Ishikawa (cell line): Measurements from ENCODE around the gene BET1L.

ENCODE experiments used
- CEBPB ChIP-seq: IDR thresholded peaks from 2 replicates; pipeline ENCODE4 v1.6.1; 2012
- CREB1 ChIP-seq: IDR thresholded peaks from 2 replicates; pipeline ENCODE4 v1.6.1; 2012; ENCODE audit warnings: low read depth
- EGR1 ChIP-seq: IDR thresholded peaks from 2 replicates; pipeline ENCODE4 v1.6.1; 2012
- EP300 ChIP-seq: IDR thresholded peaks from 2 replicates; pipeline ENCODE4 v1.6.1; 2012; ENCODE audit warnings: borderline replicate concordance
- FOXM1 ChIP-seq: IDR thresholded peaks from 2 replicates; pipeline ENCODE4 v1.6.1; 2012; ENCODE audit warnings: low read depth, borderline replicate concordance
- NFIC ChIP-seq: IDR thresholded peaks from 2 replicates; pipeline ENCODE4 v1.6.1; 2012
- RAD21 ChIP-seq: IDR thresholded peaks from 2 replicates; pipeline ENCODE4 v1.6.1; 2012; ENCODE audit warnings: low read depth
- TAF1 ChIP-seq: IDR thresholded peaks from 2 replicates; pipeline ENCODE4 v1.6.1; 2012; ENCODE audit warnings: low read depth, mild to moderate bottlenecking
- TCF12 ChIP-seq: IDR thresholded peaks from 2 replicates; pipeline ENCODE4 v1.6.1; 2012; ENCODE audit warnings: low read depth
- TEAD4 ChIP-seq: IDR thresholded peaks from 2 replicates; pipeline ENCODE4 v1.6.1; 2012
- YY1 ChIP-seq: IDR thresholded peaks from 2 replicates; pipeline ENCODE4 v1.6.1; 2012; ENCODE audit warnings: low read depth
- ZBTB7A ChIP-seq: IDR thresholded peaks from 2 replicates; pipeline ENCODE4 v1.6.1; 2012; ENCODE audit warnings: low read depth
- TF ChIP-seq, protein P1 (sequence below): IDR thresholded peaks from 2 replicates; pipeline ENCODE4 v1.6.1; 2012
- TF ChIP-seq, protein P2 (sequence below): IDR thresholded peaks from 2 replicates; pipeline ENCODE4 v1.6.1; 2012
- TF ChIP-seq, protein P3 (sequence below): IDR thresholded peaks from 2 replicates; pipeline ENCODE4 v1.6.1; 2012; ENCODE audit warnings: low read depth, mild to moderate bottlenecking

The BET1L gene

DNA sequence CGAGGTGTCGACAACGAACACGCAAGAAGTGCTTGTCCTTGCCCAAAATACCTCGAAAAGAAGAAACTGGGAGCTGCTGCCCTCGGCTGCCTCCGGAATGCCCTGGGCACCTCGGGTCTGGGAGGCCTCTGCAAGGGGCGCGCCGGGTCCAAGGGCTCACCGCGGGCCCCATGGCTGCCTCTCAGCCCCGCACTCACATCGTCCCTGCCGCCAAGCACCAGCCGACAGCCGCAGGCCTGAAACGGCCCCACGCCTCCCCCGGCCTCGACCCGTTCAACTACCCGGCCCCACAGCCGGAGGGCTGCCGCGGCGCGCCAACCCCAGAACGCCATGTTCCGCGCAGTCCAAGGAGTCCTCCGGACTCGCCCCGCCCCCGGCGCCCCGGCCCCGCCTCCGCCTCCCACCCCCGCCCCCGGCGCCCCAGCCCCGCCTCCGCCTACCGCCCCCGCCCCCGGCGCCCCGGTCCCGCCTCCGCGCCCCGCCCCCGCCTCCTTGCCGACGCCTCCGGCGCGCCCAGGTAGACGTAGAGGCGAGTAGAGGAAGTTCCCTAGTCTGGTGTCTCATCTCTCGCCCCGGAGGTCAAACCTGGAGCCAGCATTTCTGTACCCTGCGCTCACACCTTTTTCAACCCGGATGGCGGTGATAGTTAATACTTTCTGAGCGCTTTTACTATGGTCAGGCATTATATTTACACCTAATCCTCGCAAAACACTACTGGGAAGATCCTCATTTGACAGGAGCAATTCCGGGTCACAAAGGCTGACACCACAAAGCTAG, 29.0 kb upstream of the BET1L start, which contains the start of gene SIRT3:
TSS of gene SIRT3 (minus strand) at position 346 of the 777 bp plus-strand sequence. CDS start at position 332, 14 bp downstream.
- TF ChIP-seq TCF12 (no peak), TAF1 (peak; percentile 89), TEAD4 (0 out of 2 replicates have a peak, but pooled peaks have one; percentile 35), YY1 (peak; percentile 87), EGR1 (peak; percentile 87), CREB1 (peak; percentile 44; the same call in 1 of the 2 replicates), NFIC (no peak)
- TF ChIP-seq, protein P1, sequence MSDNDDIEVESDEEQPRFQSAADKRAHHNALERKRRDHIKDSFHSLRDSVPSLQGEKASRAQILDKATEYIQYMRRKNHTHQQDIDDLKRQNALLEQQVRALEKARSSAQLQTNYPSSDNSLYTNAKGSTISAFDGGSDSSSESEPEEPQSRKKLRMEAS = peak; percentile 71
- TF ChIP-seq, protein P2, sequence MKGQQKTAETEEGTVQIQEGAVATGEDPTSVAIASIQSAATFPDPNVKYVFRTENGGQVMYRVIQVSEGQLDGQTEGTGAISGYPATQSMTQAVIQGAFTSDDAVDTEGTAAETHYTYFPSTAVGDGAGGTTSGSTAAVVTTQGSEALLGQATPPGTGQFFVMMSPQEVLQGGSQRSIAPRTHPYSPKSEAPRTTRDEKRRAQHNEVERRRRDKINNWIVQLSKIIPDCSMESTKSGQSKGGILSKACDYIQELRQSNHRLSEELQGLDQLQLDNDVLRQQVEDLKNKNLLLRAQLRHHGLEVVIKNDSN = no peak

DNA sequence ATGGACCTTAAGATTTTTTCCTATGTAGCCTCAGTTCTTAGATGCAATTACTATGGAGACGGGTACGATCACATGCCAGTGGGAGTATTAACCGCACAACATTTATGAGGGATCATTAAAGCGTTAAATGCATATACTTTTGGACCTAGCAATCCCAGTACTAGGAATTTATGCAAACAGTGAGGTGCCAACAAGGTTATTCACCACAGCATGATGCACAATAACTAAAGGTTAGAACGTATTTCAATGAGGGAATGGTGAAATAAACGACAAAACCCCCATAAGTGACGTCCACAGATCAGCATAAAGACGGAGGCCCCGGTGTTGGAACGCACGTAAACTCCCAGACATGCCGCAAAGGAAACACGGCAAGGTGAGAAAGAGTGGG, 28.4 kb upstream of the BET1L start:
- TF ChIP-seq, protein P1 = no peak
- no peak for TF ChIP-seq EGR1
- no peak for TF ChIP-seq CEBPB
- TF ChIP-seq CREB1 = no peak
- TF ChIP-seq EP300 = no peak
- no peak for TF ChIP-seq TAF1
- TF ChIP-seq, protein P3, sequence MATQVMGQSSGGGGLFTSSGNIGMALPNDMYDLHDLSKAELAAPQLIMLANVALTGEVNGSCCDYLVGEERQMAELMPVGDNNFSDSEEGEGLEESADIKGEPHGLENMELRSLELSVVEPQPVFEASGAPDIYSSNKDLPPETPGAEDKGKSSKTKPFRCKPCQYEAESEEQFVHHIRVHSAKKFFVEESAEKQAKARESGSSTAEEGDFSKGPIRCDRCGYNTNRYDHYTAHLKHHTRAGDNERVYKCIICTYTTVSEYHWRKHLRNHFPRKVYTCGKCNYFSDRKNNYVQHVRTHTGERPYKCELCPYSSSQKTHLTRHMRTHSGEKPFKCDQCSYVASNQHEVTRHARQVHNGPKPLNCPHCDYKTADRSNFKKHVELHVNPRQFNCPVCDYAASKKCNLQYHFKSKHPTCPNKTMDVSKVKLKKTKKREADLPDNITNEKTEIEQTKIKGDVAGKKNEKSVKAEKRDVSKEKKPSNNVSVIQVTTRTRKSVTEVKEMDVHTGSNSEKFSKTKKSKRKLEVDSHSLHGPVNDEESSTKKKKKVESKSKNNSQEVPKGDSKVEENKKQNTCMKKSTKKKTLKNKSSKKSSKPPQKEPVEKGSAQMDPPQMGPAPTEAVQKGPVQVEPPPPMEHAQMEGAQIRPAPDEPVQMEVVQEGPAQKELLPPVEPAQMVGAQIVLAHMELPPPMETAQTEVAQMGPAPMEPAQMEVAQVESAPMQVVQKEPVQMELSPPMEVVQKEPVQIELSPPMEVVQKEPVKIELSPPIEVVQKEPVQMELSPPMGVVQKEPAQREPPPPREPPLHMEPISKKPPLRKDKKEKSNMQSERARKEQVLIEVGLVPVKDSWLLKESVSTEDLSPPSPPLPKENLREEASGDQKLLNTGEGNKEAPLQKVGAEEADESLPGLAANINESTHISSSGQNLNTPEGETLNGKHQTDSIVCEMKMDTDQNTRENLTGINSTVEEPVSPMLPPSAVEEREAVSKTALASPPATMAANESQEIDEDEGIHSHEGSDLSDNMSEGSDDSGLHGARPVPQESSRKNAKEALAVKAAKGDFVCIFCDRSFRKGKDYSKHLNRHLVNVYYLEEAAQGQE = no peak
- no peak for TF ChIP-seq NFIC
- TF ChIP-seq, protein P2 = no peak
- no peak for TF ChIP-seq RAD21
- no peak for TF ChIP-seq TCF12
- no peak for TF ChIP-seq ZBTB7A
- TF ChIP-seq TEAD4 = no peak
- no peak for TF ChIP-seq FOXM1
- no peak for TF ChIP-seq YY1

GRCh38 chr11:235180-235579, 28.0 kb upstream of the BET1L start:
- TF ChIP-seq, protein P3 = no peak
- TF ChIP-seq EP300 (no peak), CREB1 (no peak), TEAD4 (no peak), ZBTB7A (no peak)

GRCh38 chr11:232783-233565, 25.8 kb upstream of the BET1L start:
- no peak for TF ChIP-seq EP300
- TF ChIP-seq, protein P1 = no peak
- no peak for TF ChIP-seq TEAD4
- TF ChIP-seq, protein P2 = no peak
- TF ChIP-seq EGR1 = no peak
- no peak for TF ChIP-seq CEBPB
- TF ChIP-seq, protein P3 = no peak
- TF ChIP-seq FOXM1 = no peak
